Esophagus squamous epithelium (tissue), 4 donors: ENCODE measurements around the gene DOCK1.

Source experiments
- CTCF ChIP-seq, 6 experiments: fragments of 450-650 bp in 4 of 6; fragments of 200-600 bp in 2 of 6; sonication (generic) in 2 of 6; IDR thresholded peaks; one replicate each; pipeline ENCODE4 v1.5.1; 2016 to 2019; ENCODE audit warnings: antibody characterized with exemption in 6 of 6, mild to moderate bottlenecking in 4 of 6, moderate library complexity in 4 of 6
- POLR2A ChIP-seq, 4 donors: fragments of 450-650 bp; IDR thresholded peaks; one replicate each; pipeline ENCODE4 v1.6.1; 2017; ENCODE audit warnings: antibody characterized with exemption in 4 of 4, mild to moderate bottlenecking in 4 of 4, moderate library complexity in 3 of 4

DNA sequence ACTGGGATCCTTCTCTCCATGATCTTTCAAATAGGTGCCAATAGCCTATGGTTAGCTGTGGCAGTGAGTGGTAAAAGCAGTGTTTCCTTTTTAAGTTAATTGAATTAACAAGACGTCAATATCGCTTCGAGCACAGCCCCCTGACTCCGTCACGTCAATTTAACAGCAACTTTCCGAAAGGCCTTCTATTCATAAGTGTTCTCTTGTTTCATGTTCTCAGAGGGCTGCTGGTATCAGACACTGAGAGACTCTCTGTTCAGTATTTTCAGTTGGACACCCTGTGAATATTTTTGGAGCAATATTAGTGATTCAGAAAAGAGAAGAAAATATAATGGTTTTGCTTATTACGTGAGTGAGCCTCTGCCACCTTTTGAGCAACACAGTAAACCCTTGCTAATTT is 465.4 kb downstream of the DOCK1 start:
- TF ChIP-seq POLR2A (IDR thresholded peaks at IDR 0.05) (no peak), CTCF (IDR thresholded peaks at IDR 0.05) (no peak)
